K562 (cell line): Measurements from ENCODE around the gene ZBTB39. TPM values are rescaled to one million over a fixed set of nuclear protein-coding genes. Genes with fewer than 3 reads are reported as not detected.
A peak's percentile ranks its signal among the peaks of the same experiment; 100 is the strongest.

Experiments used
- ATF2 ChIP-seq: sonication (generic); formaldehyde crosslinking; IDR thresholded peaks from 2 replicates; pipeline ENCODE4 v1.8.1; 2022; ENCODE audit warnings: missing genetic modification reagents
- BRD9 ChIP-seq: fragments of 450-650 bp; IDR thresholded peaks from 2 replicates; pipeline ENCODE4 v1.6.1; 2018; ENCODE audit warnings: low read depth; ENCODE audit not compliant: partially characterized antibody
- CC2D1A ChIP-seq: fragments of 450-650 bp; IDR thresholded peaks from 2 replicates; pipeline ENCODE4 v1.6.1; 2017; ENCODE audit warnings: mild to moderate bottlenecking
- CTCF ChIP-seq, 3 experiments: IDR thresholded peaks in 2 of 3; conservative IDR thresholded peaks in 1 of 3; 2 replicates each; pipeline ENCODE4 v1.5.1; 2011 to 2012; ENCODE audit warnings: low read length in 3 of 3, mild to moderate bottlenecking in 3 of 3, control low read depth in 2 of 3, improper control_type of control experiment in 1 of 3, inconsistent platforms in 1 of 3, low read depth in 1 of 3, mixed read lengths in 1 of 3, moderate library complexity in 1 of 3; ENCODE audit not compliant: insufficient read depth in 2 of 3
- CXXC5 ChIP-seq: fragments of 250-450 bp; sonication (Bioruptor Pico); IDR thresholded peaks from 2 replicates; pipeline ENCODE4 v1.8.0; 2022; ENCODE audit warnings: inconsistent platforms, mild to moderate bottlenecking, moderate library complexity
- FOXP1 ChIP-seq: sonication (generic); formaldehyde crosslinking; IDR thresholded peaks from 2 replicates; pipeline ENCODE4 v1.8.0; 2022; ENCODE audit warnings: mild to moderate bottlenecking, missing genetic modification reagents
- HCFC1 ChIP-seq: IDR thresholded peaks from 2 replicates; pipeline ENCODE4 v1.6.1; 2012; ENCODE audit warnings: low read depth, low read length, improper control_type of control experiment
- JUN ChIP-seq, 2 experiments: sonication (generic) in 1 of 2; formaldehyde crosslinking in 1 of 2; IDR thresholded peaks; 2 replicates each; pipeline versions ENCODE4 v1.6.1 to v1.8.0; 2012 to 2022; ENCODE audit warnings: borderline replicate concordance in 2 of 2, mild to moderate bottlenecking in 2 of 2, improper control_type of control experiment in 1 of 2, low read depth in 1 of 2, low read length in 1 of 2, missing genetic modification reagents in 1 of 2
- JUND ChIP-seq, 2 experiments: IDR thresholded peaks; 2 replicates in 1 of 2; 3 replicates in 1 of 2; pipeline ENCODE4 v1.6.1; 2011; ENCODE audit warnings: borderline replicate concordance in 2 of 2, low read depth in 2 of 2, low read length in 2 of 2, improper control_type of control experiment in 1 of 2, missing biosample characterization in 1 of 2, missing genetic modification characterization in 1 of 2, missing genetic modification reagents in 1 of 2
- KDM5B ChIP-seq: fragments of 200-600 bp; sonication (generic); IDR thresholded peaks from 2 replicates; pipeline ENCODE4 v1.6.1; 2012; ENCODE audit warnings: low read depth, mild to moderate bottlenecking, moderate library complexity, low read length, control low read depth, inconsistent platforms; ENCODE audit not compliant: insufficient replicate concordance
- RB1 ChIP-seq: fragments of 450-650 bp; IDR thresholded peaks from 2 replicates; pipeline ENCODE4 v1.6.1; 2017; ENCODE audit warnings: low read depth, mild to moderate bottlenecking
- RCOR1 ChIP-seq, 2 experiments: IDR thresholded peaks; 2 replicates each; pipeline ENCODE4 v1.6.1; 2012; ENCODE audit warnings: low read depth in 2 of 2, low read length in 2 of 2, borderline replicate concordance in 1 of 2, improper control_type of control experiment in 1 of 2
- SMC3 ChIP-seq: conservative IDR thresholded peaks from 2 replicates; pipeline ENCODE4 v1.6.1; 2011; ENCODE audit warnings: low read depth, low read length, improper control_type of control experiment; ENCODE audit not compliant: insufficient read depth
- TRIM28 ChIP-seq: fragments of 450-650 bp; IDR thresholded peaks from 2 replicates; pipeline ENCODE4 v1.6.1; 2017
- ZFX ChIP-seq: sonication (generic); formaldehyde crosslinking; IDR thresholded peaks from 2 replicates; pipeline ENCODE4 v1.8.0; 2022; ENCODE audit warnings: mild to moderate bottlenecking, missing genetic modification reagents, moderate library complexity
- ZNF175 ChIP-seq: fragments of 200-800 bp; sonication (Bioruptor generic); IDR thresholded peaks from 2 replicates; pipeline ENCODE4 v1.6.1; 2016; ENCODE audit warnings: low read depth, mild to moderate bottlenecking, missing genetic modification characterization, missing compliant biosample characterization
- ZNF347 ChIP-seq: fragments of 450-650 bp; formaldehyde crosslinking; IDR thresholded peaks from 2 replicates; pipeline ENCODE4 v1.4.0; 2020; ENCODE audit warnings: low read depth, mild to moderate bottlenecking, moderate library complexity
- ZNF766 ChIP-seq: fragments of 200-800 bp; sonication (Bioruptor generic); conservative IDR thresholded peaks from 2 replicates; pipeline ENCODE4 v1.6.1; 2016; ENCODE audit warnings: missing genetic modification characterization, missing compliant biosample characterization
- polyA plus RNA-seq, 8 experiments: library from polyadenylated mRNA; depleted of rRNA in 4 of 8; stranded (reverse) in 5 of 8; unstranded in 3 of 8; fragments of >200 nt; fragmentation: Nextera tagmentation in 2 of 8; fragmentation: Illumina TruSeq in 1 of 8; extraction: Ambion mirVana in 2 of 8; extraction: Trizol in 1 of 8; gene quantifications; 2 replicates each; pipeline versions ENCODE4 v1.2.1 to v1.2.3, GENCODE V29; 2011 to 2014; ENCODE audit warnings: inconsistent platforms in 1 of 8, missing spikeins in 1 of 8
- total RNA-seq, 7 experiments: library from RNA; depleted of rRNA in 6 of 7; stranded (reverse); fragments of >200 nt in 6 of 7; fragmentation: Illumina TruSeq in 2 of 7; extraction: Trizol in 2 of 7; gene quantifications; 2 replicates each; pipeline versions ENCODE4 v1.2.1 to v1.2.3, GENCODE V29; 2011 to 2021; ENCODE audit warnings: low replicate concordance in 1 of 7
- TF ChIP-seq, protein P1 (sequence below): fragments of 250-450 bp; sonication (Bioruptor Pico); IDR thresholded peaks from 2 replicates; pipeline ENCODE4 v1.6.1; 2021; ENCODE audit warnings: mild to moderate bottlenecking
- TF ChIP-seq, protein P2 (sequence below): sonication (generic); formaldehyde crosslinking; IDR thresholded peaks from 2 replicates; pipeline ENCODE4 v1.8.0; 2023; ENCODE audit warnings: mild to moderate bottlenecking, missing genetic modification reagents

The ZBTB39 gene
- total and polyA plus RNA-seq, 9 of the 15 experiments (the other 6 are each of a cell fraction or from before 2014, with no cell fraction given), result 3.3 to 13.3 (median 8.6) TPM

- TF ChIP-seq RCOR1 (IDR thresholded peaks at IDR 0.05; ENCODE audit: borderline replicate concordance in 1 of 2, low read depth in 2 of 2, low read length in 2 of 2) (peak; percentile 16 to 75; a peak in 1 of 4 replicates), CC2D1A (peak; percentile 91), ZFX (CRISPR knock-in tag) (0 out of 2 replicates have a peak, but pooled peaks have one; percentile 0), JUN (IDR thresholded peaks at IDR 0.05; ENCODE audit: borderline replicate concordance, low read depth, low read length) (peak; percentile 31; the same call in 1 of the 2 replicates), JUN (CRISPR knock-in tag; IDR thresholded peaks at IDR 0.05; ENCODE audit: borderline replicate concordance) (no peak; the same call in 1 of the 2 replicates), RB1 (peak; percentile 64; the same call in 1 of the 2 replicates), TRIM28 (0 out of 2 replicates have a peak, but pooled peaks have one; percentile 25), ATF2 (CRISPR knock-in tag) (no peak), CTCF (IDR thresholded peaks at IDR 0.05 in 2 of 3, conservative IDR thresholded peaks at IDR 0.05 in 1 of 3; ENCODE audit: insufficient read depth in 2 of 3, low read depth in 1 of 3, low read length in 3 of 3) (peak; percentile 91 to 96 (median 93)), ZNF766 (CRISPR knock-in tag) (peak; percentile 100), SMC3 (peak; percentile 97), ZNF175 (no peak), ZNF347 (CRISPR knock-in tag) (no peak), JUND (IDR thresholded peaks at IDR 0.05; ENCODE audit: borderline replicate concordance, low read depth, low read length) (peak; percentile 39; the same call in 1 of the 2 replicates), JUND (tag; IDR thresholded peaks at IDR 0.05; ENCODE audit: borderline replicate concordance, low read depth, low read length) (no peak), CXXC5 (CRISPR knock-in tag) (peak; percentile 31; the same call in 1 of the 2 replicates), HCFC1 (0 out of 2 replicates have a peak, but pooled peaks have one; percentile 9), KDM5B (peak; percentile 23), BRD9 (peak; percentile 26), FOXP1 (0 out of 2 replicates have a peak, but pooled peaks have one; percentile 55)
- TF ChIP-seq, protein P1, sequence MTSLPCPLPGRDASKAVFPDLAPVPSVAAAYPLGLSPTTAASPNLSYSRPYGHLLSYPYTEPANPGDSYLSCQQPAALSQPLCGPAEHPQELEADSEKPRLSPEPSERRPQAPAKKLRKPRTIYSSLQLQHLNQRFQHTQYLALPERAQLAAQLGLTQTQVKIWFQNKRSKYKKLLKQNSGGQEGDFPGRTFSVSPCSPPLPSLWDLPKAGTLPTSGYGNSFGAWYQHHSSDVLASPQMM, result no peak
- TF ChIP-seq, protein P2, sequence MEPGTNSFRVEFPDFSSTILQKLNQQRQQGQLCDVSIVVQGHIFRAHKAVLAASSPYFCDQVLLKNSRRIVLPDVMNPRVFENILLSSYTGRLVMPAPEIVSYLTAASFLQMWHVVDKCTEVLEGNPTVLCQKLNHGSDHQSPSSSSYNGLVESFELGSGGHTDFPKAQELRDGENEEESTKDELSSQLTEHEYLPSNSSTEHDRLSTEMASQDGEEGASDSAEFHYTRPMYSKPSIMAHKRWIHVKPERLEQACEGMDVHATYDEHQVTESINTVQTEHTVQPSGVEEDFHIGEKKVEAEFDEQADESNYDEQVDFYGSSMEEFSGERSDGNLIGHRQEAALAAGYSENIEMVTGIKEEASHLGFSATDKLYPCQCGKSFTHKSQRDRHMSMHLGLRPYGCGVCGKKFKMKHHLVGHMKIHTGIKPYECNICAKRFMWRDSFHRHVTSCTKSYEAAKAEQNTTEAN (CRISPR knock-in tag), result no peak
These were observed 18.7 kb downstream of the ZBTB39 start (continued) for GRCh38 chr12:56987551-56988053.
